MM.1S (cell line): ENCODE results near the gene POPDC2.

ENCODE experiments used
- DNase-seq: peaks from one replicate; pipeline ENCODE4 v3.0.0-alpha.2; 2015
- H2AFZ ChIP-seq: fragments of 300-600 bp; sonication (generic); 2 replicates; pipeline ENCODE4 v1.6.0; 2016; ENCODE audit warnings: antibody characterized with exemption, low read length
- H3F3A ChIP-seq: fragments of 300-600 bp; sonication (generic); 2 replicates; pipeline ENCODE4 v1.6.1; 2016; ENCODE audit warnings: mild to moderate bottlenecking, antibody characterized with exemption, low read length, moderate library complexity, mixed read lengths; ENCODE audit not compliant: insufficient read depth
- H3K27ac ChIP-seq: fragments of 300-600 bp; sonication (generic); 2 replicates; pipeline ENCODE4 v1.5.1; 2016; ENCODE audit warnings: mild to moderate bottlenecking, low read length
- H3K27me3 ChIP-seq: fragments of 300-600 bp; sonication (generic); replicated peaks from 2 replicates; pipeline ENCODE4 v1.6.0; 2016; ENCODE audit warnings: low read length; ENCODE audit not compliant: insufficient read depth
- H3K36me3 ChIP-seq: fragments of 300-600 bp; sonication (generic); replicated peaks from 2 replicates; pipeline ENCODE4 v1.6.1; 2016; ENCODE audit warnings: mild to moderate bottlenecking, low read length, mixed read lengths; ENCODE audit not compliant: insufficient read depth
- H3K4me1 ChIP-seq: fragments of 300-600 bp; sonication (generic); 2 replicates; pipeline ENCODE4 v1.6.1; 2016; ENCODE audit warnings: low read length, mixed read lengths
- H3K4me2 ChIP-seq: fragments of 300-600 bp; sonication (generic); 2 replicates; pipeline ENCODE4 v1.6.0; 2016; ENCODE audit warnings: low read depth, low read length
- H3K4me3 ChIP-seq: fragments of 300-600 bp; sonication (generic); 2 replicates; pipeline ENCODE4 v1.5.1; 2016; ENCODE audit warnings: low read length, mixed read lengths
- H3K79me2 ChIP-seq: fragments of 300-600 bp; sonication (generic); 2 replicates; pipeline ENCODE4 v1.6.1; 2016; ENCODE audit warnings: mixed run types, low read length, mixed read lengths
- H3K9ac ChIP-seq: fragments of 300-600 bp; sonication (generic); 2 replicates; pipeline ENCODE4 v1.6.1; 2016; ENCODE audit warnings: low read length, mixed read lengths
- H3K9me2 ChIP-seq: fragments of 300-600 bp; sonication (generic); replicated peaks from 2 replicates; pipeline ENCODE4 v1.6.1; 2016; ENCODE audit warnings: mild to moderate bottlenecking, low read length, mixed read lengths; ENCODE audit not compliant: insufficient read depth
- H3K9me3 ChIP-seq: fragments of 300-600 bp; sonication (generic); replicated peaks from 2 replicates; pipeline ENCODE4 v1.6.1; 2016; ENCODE audit warnings: mild to moderate bottlenecking, low read length, mixed read lengths; ENCODE audit not compliant: insufficient read depth
- H4K20me1 ChIP-seq: fragments of 300-600 bp; sonication (generic); 2 replicates; pipeline ENCODE4 v1.6.1; 2016; ENCODE audit warnings: mild to moderate bottlenecking, low read length, moderate library complexity, mixed read lengths; ENCODE audit not compliant: insufficient read depth
- EZH2 ChIP-seq: fragments of 300-600 bp; sonication (generic); optimal IDR thresholded peaks from 2 replicates; pipeline ENCODE3; 2017; ENCODE audit warnings: low read depth, mild to moderate bottlenecking, antibody characterized with exemption, low read length, mixed read lengths
- EZH2phosphoT487 ChIP-seq: fragments of 300-600 bp; sonication (generic); IDR thresholded peaks from 2 replicates; pipeline ENCODE4 v1.6.1; 2018; ENCODE audit warnings: antibody characterized with exemption, low read length
- TF ChIP-seq, protein P1 (sequence below): fragments of 300-600 bp; sonication (generic); IDR thresholded peaks from 2 replicates; pipeline ENCODE4 v1.5.1; 2016; ENCODE audit warnings: antibody characterized with exemption, low read length, mixed read lengths

POPDC2 gene

DNA sequence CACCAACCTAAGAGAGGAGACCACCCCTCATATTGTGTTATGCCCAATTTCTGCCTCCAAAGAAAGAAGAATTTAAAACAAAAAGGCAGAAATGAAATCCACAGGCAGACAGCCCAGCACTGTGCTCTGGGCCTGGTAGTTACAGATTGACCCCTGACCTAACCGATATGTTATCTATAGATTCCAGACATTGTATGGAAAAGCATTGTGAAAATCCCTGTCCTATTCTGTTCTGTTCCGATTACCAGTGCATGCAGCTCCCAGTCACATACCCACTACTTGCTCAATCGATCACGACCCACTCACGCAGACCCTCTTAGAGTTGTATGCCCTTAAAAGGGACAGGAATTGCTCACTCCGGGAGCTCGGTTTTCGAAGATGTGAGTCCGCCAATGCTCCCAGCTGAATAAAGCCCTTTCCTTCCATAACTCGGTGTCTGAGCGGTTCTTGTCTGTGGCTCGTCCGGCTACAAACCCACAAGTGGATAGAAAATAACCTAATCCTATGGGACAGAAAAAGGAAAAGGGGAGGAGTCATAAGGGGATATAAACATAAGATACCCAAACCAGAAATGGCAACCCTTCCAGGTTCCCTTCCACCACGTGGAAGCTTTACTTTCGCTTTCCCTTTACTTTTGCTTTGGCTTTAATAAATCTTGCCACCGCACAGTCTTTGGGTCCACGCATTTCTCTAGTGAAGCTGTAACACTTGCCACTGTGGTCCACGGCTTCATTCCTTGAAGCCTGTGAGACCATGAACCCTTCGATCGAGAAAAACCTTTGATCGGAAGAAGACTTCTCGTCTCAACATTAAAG is 40.7 kb upstream of the POPDC2 start:
- H3K9me3 ChIP-seq, result no peaks in the 10 kb centered on the region
- no peaks in the 10 kb centered on the region for H3K27me3 ChIP-seq
- no peak overlapping the region for H3K4me3 ChIP-seq
- H3K4me1 ChIP-seq, result peaks cover 8% of the 10 kb centered on the region
- no peak overlapping the region for H3K9ac ChIP-seq
- H3K4me2 ChIP-seq, result no peak overlapping the region
- no peaks in the 10 kb centered on the region for H3K79me2 ChIP-seq
- H3K36me3 ChIP-seq, result no peaks in the 10 kb centered on the region
- no peak overlapping the region for H2AFZ ChIP-seq
- H3K9me2 ChIP-seq, result no peaks in the 10 kb centered on the region
- H3F3A ChIP-seq, result no peaks in the 10 kb centered on the region
- TF ChIP-seq, protein P1, sequence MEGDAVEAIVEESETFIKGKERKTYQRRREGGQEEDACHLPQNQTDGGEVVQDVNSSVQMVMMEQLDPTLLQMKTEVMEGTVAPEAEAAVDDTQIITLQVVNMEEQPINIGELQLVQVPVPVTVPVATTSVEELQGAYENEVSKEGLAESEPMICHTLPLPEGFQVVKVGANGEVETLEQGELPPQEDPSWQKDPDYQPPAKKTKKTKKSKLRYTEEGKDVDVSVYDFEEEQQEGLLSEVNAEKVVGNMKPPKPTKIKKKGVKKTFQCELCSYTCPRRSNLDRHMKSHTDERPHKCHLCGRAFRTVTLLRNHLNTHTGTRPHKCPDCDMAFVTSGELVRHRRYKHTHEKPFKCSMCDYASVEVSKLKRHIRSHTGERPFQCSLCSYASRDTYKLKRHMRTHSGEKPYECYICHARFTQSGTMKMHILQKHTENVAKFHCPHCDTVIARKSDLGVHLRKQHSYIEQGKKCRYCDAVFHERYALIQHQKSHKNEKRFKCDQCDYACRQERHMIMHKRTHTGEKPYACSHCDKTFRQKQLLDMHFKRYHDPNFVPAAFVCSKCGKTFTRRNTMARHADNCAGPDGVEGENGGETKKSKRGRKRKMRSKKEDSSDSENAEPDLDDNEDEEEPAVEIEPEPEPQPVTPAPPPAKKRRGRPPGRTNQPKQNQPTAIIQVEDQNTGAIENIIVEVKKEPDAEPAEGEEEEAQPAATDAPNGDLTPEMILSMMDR, result no peak
- TF ChIP-seq EZH2phosphoT487, result no peak
- TF ChIP-seq EZH2, result no peak
- H4K20me1 ChIP-seq, result no peaks in the 10 kb centered on the region
- H3K27ac ChIP-seq, result peak overlapping the region; percentile 67; the same call in 1 of the 2 replicates
- no peak for DNase-seq

DNA sequence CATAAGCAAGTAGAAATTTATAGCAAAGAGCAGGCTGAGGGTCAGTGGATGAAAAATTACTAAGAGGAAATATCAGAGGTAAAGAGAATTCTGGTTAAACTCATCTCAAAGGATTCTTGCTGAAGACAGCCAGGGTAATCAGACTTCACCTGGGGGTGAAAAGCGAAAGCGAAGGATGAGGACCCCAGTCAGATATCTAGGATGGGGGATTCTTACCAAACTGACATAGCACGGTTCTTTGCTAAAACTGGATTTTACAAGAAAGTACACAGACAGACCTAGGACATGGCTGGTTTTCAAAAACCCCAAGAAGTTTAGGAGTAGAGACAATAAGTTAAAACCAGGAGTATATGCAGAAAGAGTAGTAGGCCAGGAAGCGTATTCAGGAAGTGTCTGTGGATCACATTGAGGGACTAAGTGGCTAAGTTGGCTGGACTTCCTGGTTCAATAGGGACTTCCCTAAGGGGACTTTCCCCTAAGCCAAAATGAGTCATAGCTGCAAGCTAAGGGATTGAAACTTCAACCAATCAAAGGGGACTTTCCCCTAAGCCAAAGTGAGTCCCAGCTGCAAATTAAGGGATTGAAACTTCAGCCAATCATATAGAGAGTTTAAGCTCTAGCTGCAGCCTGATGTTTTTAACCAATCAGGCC is 40.0 kb upstream of the POPDC2 start:
- Histone ChIP-seq H3K4me1 (peaks cover 8% of the 10 kb centered on the region), H2AFZ (peak overlapping the region; percentile 72), H3K4me3 (no peak overlapping the region), H3K27ac (peak overlapping the region; percentile 67; the same call in 1 of the 2 replicates), H4K20me1 (no peaks in the 10 kb centered on the region), H3K9me2 (no peaks in the 10 kb centered on the region), H3K79me2 (no peaks in the 10 kb centered on the region), H3K4me2 (peak overlapping the region; percentile 11; the same call in 1 of the 2 replicates), H3K27me3 (no peaks in the 10 kb centered on the region), H3K9ac (no peak overlapping the region), H3F3A (no peaks in the 10 kb centered on the region), H3K9me3 (no peaks in the 10 kb centered on the region), H3K36me3 (no peaks in the 10 kb centered on the region)
- TF ChIP-seq EZH2 (no peak), EZH2phosphoT487 (no peak)
- TF ChIP-seq, protein P1, result no peak
- peak; percentile 76 for DNase-seq

DNA sequence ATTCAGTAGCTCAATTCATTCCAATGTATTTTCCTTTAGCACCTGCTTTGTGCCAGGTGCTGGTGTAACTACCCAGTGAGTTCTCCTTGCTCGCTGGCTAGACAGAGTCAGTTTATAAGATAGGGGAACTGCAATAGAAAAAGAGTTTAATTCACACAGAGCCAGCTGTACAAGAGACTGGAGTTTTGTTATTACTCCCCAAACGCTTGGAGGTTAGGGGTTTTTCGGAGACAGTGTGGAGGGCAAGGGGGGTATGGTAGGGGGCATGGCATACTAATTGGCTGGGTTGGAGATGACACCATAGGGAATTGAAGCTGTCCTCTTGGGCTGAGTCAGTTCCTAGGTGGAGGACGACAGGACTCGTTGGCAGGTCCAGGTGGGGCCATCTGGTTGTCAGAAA is 37.0 kb upstream of the POPDC2 start:
- Histone ChIP-seq H3K9me3 (no peaks in the 10 kb centered on the region), H3K4me3 (no peak overlapping the region), H3K9ac (no peak overlapping the region), H2AFZ (no peak overlapping the region), H4K20me1 (no peaks in the 10 kb centered on the region), H3K4me2 (no peak overlapping the region), H3F3A (no peaks in the 10 kb centered on the region), H3K27ac (no peak overlapping the region), H3K79me2 (no peaks in the 10 kb centered on the region), H3K9me2 (no peaks in the 10 kb centered on the region), H3K36me3 (no peaks in the 10 kb centered on the region), H3K4me1 (peaks cover 8% of the 10 kb centered on the region), H3K27me3 (no peaks in the 10 kb centered on the region)
- TF ChIP-seq EZH2, result no peak
- TF ChIP-seq, protein P1, result no peak
- TF ChIP-seq EZH2phosphoT487, result no peak
- DNase-seq, result no peak
